NCI-H2081 treated with DMSO at 0.1 percent for 48 hours (cell line): ENCODE measurements around the gene KIRREL2.
"Not testable (repeated sequence)": the region's sequence is repeated elsewhere in the genome, so short reads cannot be mapped to it uniquely, and the experiment has no call there.

Experiments used
- DNase-seq: peaks from one replicate; lab custom pipeline; 2025; lab: John Stamatoyannopoulos, UW

KIRREL2 gene

GRCh38 chr19:35856546-35857149 lies at the start of gene KIRREL2:
Gene KIRREL2 (plus strand): TSS chr19:35856911. CDS start chr19:35857120, 209 bp downstream.
- DNase-seq: no peak

DNA sequence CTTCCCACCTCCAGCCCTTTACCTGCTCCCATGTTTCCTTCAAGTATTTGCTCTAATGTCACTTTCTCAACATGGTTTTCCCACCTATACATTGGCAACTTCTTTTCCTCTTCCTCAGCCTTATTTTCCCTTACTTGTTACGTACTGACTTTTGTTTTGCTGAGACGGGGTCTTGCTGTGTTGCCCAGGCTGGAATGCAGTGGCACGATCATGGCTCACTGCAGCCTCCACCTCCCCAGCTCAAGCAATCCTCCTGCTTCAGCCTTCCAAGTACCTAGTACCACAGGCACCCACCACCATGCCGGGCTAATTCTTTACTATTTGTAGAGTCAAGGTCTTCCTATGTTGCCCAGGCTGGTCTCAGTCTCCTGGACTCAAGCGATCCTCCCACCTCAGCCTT lies 49.1 kb upstream of the KIRREL2 start:
- DNase-seq: no peak

- DNase-seq: no peak
Observed at GRCh38 chr19:35811317-35812219, 45.1 kb upstream of the KIRREL2 start.

- DNase-seq: no peak
Observed at GRCh38 chr19:35812220-35813042, 44.3 kb upstream of the KIRREL2 start, which contains the start of gene PRODH2. Gene PRODH2 (minus strand): TSS chr19:35812845. CDS start chr19:35812805, 40 bp downstream.

DNA sequence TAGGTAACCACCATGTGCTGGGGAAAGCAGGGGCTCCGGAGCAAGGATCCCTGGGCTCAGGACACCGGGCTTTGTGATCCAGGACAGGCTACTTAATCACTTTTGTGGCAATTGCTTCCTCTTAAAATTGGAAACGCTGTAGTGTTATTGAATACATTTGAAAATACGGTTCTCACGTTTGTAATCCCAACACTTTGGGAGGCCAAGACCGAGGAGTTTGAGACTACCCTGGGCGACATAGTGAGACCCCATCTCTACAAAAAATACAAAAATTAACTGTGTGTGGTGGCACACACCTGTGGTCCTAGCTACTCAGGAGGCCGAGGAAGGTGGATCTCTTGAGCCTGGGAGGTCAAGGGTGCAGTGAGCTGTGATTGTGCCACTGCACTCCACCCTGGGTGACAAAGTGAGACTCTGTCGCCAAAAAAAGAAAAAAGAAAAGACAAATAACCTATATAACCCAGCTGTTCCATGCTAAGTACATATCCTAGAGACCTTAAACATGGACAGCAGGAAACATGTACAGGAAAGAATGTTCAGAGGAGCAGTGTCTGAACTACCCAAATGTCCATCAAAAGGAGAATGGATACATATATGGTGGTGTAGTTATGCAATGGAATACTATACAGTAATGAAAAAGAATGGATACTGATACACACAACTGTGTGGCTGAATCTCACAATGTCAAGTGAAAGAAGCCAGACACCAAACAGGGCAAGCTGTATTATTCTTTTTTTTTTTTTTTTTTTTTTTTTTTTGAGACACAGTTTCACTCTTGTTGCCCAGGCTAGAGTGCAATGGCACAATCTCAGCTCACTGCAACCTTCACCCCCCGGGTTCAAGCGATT lies 43.4 kb upstream of the KIRREL2 start:
- DNase-seq: no peak

DNA sequence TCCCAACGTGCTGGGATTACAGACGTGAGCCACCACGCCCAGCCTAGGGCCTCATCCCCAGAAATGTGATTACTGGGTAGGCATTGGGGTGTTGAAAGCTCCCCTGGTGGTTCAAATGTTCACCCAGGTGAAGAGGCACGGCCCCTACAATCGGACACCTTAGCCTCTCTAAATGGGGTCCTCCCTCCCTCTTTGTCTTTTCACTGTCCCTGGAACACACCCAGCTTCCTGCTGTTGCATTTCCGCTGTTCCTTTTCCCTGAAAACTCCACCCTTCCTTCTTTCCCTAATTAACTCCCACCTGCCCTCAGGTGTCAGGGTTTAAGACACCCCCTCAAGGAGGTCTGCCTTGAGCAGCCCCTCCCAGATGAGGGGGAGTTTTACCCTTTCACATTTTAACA lies 40.4 kb upstream of the KIRREL2 start:
- DNase-seq: no peak

DNA sequence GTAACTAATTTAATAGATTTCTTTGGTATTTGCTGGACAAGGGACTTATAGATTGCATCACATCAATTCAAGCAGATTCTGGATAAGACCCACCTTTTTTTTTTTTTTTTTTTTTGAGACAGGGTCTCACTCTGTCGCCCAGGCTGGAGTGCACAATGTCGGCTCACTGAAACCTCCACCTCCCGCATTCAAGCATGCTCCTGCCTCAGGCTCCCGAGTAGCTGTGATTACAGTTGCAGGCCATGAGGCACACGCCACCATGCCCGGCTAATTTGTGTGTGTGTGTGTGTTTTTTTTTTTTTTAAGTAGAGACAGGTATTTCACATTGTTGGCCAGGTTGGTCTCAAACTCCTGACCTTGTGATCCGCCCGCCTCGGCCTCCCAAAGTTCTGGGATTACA lies 39.9 kb upstream of the KIRREL2 start:
- DNase-seq: no peak

GRCh38 chr19:35818445-35818844 lies 38.3 kb upstream of the KIRREL2 start:
- DNase-seq: no peak

- DNase-seq: no peak
Observed at GRCh38 chr19:35822579-35822978, 34.1 kb upstream of the KIRREL2 start.

DNA sequence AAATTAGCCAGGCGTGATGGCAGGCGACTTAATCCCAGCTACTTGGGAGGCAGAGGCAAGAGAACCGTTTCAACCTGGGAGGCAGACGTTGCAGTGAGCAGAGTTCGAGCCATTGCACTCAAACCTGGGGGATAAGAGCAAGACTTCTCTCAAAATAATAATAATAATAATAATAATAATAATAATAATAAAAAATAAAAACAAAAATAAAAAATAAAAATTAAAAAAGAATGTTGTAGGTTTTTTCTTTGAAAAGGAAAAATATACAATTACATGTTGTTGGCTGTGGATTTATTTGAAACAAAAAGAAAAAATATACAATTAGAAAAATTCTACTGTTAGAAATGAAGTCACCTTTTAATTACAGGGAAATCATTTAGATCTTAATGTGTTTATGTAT lies 32.6 kb upstream of the KIRREL2 start:
- no peak for DNase-seq

GRCh38 chr19:35828692-35829301 lies 27.9 kb upstream of the KIRREL2 start:
- no peak for DNase-seq

DNA sequence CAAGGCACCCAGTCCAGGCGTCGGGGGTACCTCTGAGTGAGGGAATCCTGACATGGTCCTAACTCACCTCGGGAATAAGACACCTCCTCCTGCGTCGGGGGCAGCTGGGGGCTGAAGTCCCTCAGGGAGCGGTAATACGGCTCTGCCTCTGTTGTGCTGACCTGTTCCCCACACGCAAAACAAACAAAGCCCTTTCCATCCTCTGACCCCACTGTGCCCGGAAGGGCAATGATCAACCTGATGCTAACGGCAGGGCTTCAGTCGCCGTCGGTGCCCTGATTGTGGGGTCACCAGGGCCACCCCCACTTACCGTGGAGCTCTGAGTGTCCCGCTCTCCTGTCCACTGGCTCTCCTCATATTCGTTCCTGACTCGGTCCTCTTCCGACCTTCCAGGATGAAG lies 25.7 kb upstream of the KIRREL2 start:
- no peak for DNase-seq

DNA sequence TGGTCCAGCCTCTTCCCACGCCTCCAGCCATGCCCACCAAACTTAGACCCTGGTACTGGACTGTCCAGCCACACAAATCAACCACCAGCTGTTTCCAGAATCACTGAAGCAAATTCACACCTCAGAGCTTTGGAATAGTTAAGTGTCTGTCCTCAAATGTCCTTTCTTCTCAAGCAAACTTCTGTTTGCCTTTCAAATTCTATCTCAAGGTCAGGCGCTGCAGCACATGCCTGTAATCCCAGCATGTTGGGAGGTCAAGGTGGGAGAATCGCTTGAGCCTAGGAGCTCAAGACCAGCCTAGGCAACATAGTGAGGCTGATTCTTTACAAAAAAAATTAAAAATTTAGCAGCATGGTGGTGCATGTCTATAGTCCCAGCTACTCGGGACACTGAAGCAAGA lies 24.7 kb upstream of the KIRREL2 start:
- DNase-seq: no peak

DNA sequence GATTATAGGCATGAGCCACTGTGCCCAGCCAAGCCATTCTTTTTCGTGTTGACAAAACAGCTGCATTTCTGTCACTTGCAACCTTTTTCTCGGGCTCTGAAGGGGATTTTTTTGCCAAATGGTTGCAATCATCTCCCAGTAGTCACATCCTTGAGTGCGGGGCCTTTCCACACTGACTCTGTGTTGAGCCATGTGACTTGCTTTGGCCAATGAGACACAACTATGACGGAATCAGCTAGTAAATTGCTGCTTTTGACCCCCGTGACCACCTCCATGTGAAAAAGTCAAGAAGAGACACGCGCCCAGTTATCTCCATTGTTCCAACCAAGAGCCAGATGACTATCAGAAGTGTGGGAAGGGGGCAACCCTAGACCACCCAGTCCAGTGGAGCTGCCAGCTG lies 22.7 kb upstream of the KIRREL2 start:
- no peak for DNase-seq

DNA sequence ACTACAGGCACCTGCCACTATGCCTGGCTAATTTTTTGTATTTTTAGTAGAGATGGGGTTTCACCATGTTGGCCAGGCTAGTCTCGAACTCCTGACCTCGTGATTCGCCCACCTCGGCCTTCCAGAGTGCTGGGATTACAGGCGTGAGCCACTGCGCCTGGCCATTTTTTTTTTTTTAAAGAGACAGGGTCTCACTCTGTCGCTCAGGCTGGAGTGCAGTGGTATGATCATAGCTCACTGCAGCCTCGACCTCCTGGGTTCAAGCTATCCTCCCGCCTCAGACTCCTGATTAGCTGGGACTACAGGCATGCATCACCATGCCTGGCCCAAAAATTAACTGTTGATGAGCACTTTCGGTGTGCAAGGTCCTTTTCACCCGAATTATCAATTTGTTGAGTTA lies 20.6 kb upstream of the KIRREL2 start:
- not testable (repeated sequence) for DNase-seq

GRCh38 chr19:35841961-35842595 lies 14.6 kb upstream of the KIRREL2 start:
- DNase-seq: no peak

GRCh38 chr19:35842666-35843272 lies 13.9 kb upstream of the KIRREL2 start:
- DNase-seq: no peak

- no peak for DNase-seq
Observed at GRCh38 chr19:35843676-35844481, 12.8 kb upstream of the KIRREL2 start.

DNA sequence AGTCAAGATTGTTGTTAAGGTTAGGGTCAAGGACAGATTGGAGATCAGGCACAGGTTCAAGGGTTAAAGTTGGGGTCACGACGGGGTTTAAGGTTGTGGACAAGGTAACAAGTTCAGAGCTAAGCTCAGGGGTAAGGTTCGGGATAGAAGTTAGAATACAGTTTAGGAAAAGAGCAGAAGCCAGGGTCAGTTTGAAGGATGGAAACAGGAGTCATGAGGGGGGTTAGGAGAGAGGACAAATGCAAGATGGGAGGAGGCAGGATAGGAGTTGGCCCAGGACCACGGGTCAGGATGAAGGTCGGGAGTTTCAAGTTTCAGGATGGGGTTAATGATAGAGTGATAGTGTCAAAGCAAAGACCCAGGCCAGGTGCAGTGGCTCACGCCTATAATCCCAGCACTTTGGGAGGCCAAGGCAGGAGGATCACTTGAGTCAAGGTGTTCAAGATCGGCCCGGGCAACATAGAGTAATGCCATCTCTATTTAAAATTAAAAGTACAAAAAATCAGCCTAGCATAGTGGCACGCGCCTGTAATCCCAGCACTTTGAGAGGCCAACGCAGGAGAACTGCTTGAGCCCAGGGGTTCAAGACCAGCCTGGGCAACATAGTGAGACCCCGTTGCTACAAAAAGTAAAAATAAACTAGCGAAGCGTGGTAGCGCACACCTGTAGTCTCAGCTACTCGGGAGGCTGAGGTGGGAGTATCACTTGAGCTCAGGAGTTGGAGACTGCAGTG lies 12.1 kb upstream of the KIRREL2 start:
- DNase-seq: no peak
